Measurements from ENCODE around the gene ZMIZ1.

- TF ChIP-seq, protein P1, sequence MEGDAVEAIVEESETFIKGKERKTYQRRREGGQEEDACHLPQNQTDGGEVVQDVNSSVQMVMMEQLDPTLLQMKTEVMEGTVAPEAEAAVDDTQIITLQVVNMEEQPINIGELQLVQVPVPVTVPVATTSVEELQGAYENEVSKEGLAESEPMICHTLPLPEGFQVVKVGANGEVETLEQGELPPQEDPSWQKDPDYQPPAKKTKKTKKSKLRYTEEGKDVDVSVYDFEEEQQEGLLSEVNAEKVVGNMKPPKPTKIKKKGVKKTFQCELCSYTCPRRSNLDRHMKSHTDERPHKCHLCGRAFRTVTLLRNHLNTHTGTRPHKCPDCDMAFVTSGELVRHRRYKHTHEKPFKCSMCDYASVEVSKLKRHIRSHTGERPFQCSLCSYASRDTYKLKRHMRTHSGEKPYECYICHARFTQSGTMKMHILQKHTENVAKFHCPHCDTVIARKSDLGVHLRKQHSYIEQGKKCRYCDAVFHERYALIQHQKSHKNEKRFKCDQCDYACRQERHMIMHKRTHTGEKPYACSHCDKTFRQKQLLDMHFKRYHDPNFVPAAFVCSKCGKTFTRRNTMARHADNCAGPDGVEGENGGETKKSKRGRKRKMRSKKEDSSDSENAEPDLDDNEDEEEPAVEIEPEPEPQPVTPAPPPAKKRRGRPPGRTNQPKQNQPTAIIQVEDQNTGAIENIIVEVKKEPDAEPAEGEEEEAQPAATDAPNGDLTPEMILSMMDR (IDR thresholded peaks at IDR 0.05), result no peak
- no peak for TF ChIP-seq EP300 (IDR thresholded peaks at IDR 0.05)
Measured at GRCh38 chr10:79103129-79103528, 34.4 kb downstream of the ZMIZ1 start.

All from suprapubic skin (tissue), 3 donors.